GM12878 (cell line): Measurements from ENCODE around the gene OLFM2. TPM values are rescaled to one million over a fixed set of nuclear protein-coding genes. Genes with fewer than 3 reads are reported as not detected.

Source experiments
- ATAC-seq: fragments of 200-7000 bp; cut with Tn5 transposase; 3 replicates; pipeline ENCODE4 v1.9.1; 2020; ENCODE audit warnings: mild to moderate bottlenecking, moderate library complexity
- BruUV-seq: library from RNA; stranded (reverse); fragments of 400-500 nt; replicated peaks from 2 replicates; lab custom pipeline; 2021; lab: Mats Ljungman, UMichigan
- CTCF ChIA-PET: fragments of 300-600 bp; sonication (Branson Sonifier 250); formaldehyde crosslinking; extraction: SDS; loops from one replicate; lab custom pipeline; 2021; ENCODE audit warnings: inconsistent platforms; lab: Yijun Ruan, JAX
- POLR2A ChIA-PET: fragments of 350-600 bp; formaldehyde crosslinking; extraction: SDS; loops from one replicate; lab custom pipeline; 2021; ENCODE audit warnings: inconsistent platforms; lab: Charles Lee
- RAD21 ChIA-PET: fragments of 300-600 bp; sonication (Branson Sonifier 250); formaldehyde crosslinking; loops from one replicate; lab custom pipeline; 2023; ENCODE audit warnings: antibody characterized with exemption; ENCODE audit not compliant: unreplicated experiment; lab: Charles Lee
- SMC1A ChIA-PET: fragments of 300-600 bp; sonication (Branson Sonifier 250); formaldehyde crosslinking; loops from one replicate; lab custom pipeline; 2023; ENCODE audit not compliant: unreplicated experiment, uncharacterized antibody; lab: Charles Lee
- DNase-seq: peaks from one replicate; pipeline ENCODE4 v3.0.0-alpha.2; 2011; ENCODE audit warnings: low read depth, low spot score
- FAIRE-seq: peaks from 3 replicates; lab custom pipeline; 2011; peaks lifted over from hg19 to GRCh38; lab: Jason Lieb, UNC
- H2AFZ ChIP-seq: 2 replicates; pipeline ENCODE4 v1.6.0; 2011; ENCODE audit warnings: low read depth, low read length, control low read depth; ENCODE audit not compliant: control insufficient read depth
- H3K27ac ChIP-seq: 2 replicates; pipeline ENCODE4 v1.5.1; 2011; ENCODE audit warnings: control low read depth; ENCODE audit not compliant: control insufficient read depth, insufficient read depth
- H3K27me3 ChIP-seq, 2 experiments: replicated peaks in 1 of 2; 2 replicates each; pipeline versions ENCODE4 v1.6.0 to v1.6.1; 2011; ENCODE audit warnings: low read length in 1 of 2; ENCODE audit not compliant: control insufficient read depth in 2 of 2, insufficient read depth in 2 of 2
- H3K36me3 ChIP-seq, 2 experiments: 2 replicates each; pipeline ENCODE4 v1.5.1; 2011; ENCODE audit warnings: low read length in 1 of 2; ENCODE audit not compliant: control insufficient read depth in 2 of 2, insufficient read depth in 2 of 2
- H3K4me1 ChIP-seq: 2 replicates; pipeline ENCODE4 v1.6.1; 2011; ENCODE audit warnings: mild to moderate bottlenecking, low read length, moderate library complexity, mixed read lengths; ENCODE audit not compliant: control insufficient read depth, insufficient read depth
- H3K4me2 ChIP-seq: 2 replicates; pipeline ENCODE4 v1.6.0; 2011; ENCODE audit warnings: control low read depth; ENCODE audit not compliant: control insufficient read depth, insufficient read depth
- H3K4me3 ChIP-seq: fragments of 200-600 bp; sonication (generic); 2 replicates; pipeline ENCODE4 v1.5.1; 2016
- H3K79me2 ChIP-seq: 2 replicates; pipeline ENCODE4 v1.6.0; 2011; ENCODE audit warnings: low read length; ENCODE audit not compliant: control insufficient read depth, insufficient read depth
- H3K9ac ChIP-seq: 2 replicates; pipeline ENCODE4 v1.8.0; 2011; ENCODE audit warnings: low read length, control low read depth, mixed read lengths; ENCODE audit not compliant: control insufficient read depth, insufficient read depth
- H3K9me3 ChIP-seq: replicated peaks from 3 replicates; pipeline ENCODE4 v1.5.1; 2011; ENCODE audit warnings: mild to moderate bottlenecking, low read length; ENCODE audit not compliant: control insufficient read depth, insufficient read depth
- H4K20me1 ChIP-seq: 2 replicates; pipeline ENCODE4 v1.6.0; 2011; ENCODE audit not compliant: control insufficient read depth, insufficient read depth
- CHD4 ChIP-seq: fragments of 200-600 bp; sonication (generic); IDR thresholded peaks from 2 replicates; pipeline ENCODE4 v1.6.1; 2016; ENCODE audit warnings: mild to moderate bottlenecking
- DPF2 ChIP-seq: fragments of 450-650 bp; IDR thresholded peaks from 2 replicates; pipeline ENCODE4 v1.6.1; 2017; ENCODE audit warnings: mild to moderate bottlenecking
- ELK1 ChIP-seq: IDR thresholded peaks from 2 replicates; pipeline ENCODE4 v1.6.1; 2012; ENCODE audit warnings: low read depth, low read length, improper control_type of control experiment
- FOXM1 ChIP-seq: IDR thresholded peaks from 2 replicates; pipeline ENCODE4 v1.6.1; 2012; ENCODE audit warnings: low read depth, mild to moderate bottlenecking, inconsistent platforms, low read length, moderate library complexity
- HDAC6 ChIP-seq: fragments of 200-600 bp; sonication (generic); IDR thresholded peaks from one replicate; pipeline ENCODE4 v1.8.0; 2017; ENCODE audit warnings: antibody characterized with exemption; ENCODE audit not compliant: unreplicated experiment
- KLF5 ChIP-seq: fragments of 450-650 bp; IDR thresholded peaks from 2 replicates; pipeline ENCODE4 v1.6.1; 2014; ENCODE audit warnings: mild to moderate bottlenecking; ENCODE audit not compliant: partially characterized antibody
- PRDM15 ChIP-seq: fragments of 450-650 bp; formaldehyde crosslinking; IDR thresholded peaks from 2 replicates; pipeline ENCODE4 v1.4.0; 2020; ENCODE audit warnings: mild to moderate bottlenecking, moderate library complexity
- SIN3A ChIP-seq: IDR thresholded peaks from 2 replicates; pipeline ENCODE4 v1.6.1; 2012; ENCODE audit warnings: low read depth, low read length, improper control_type of control experiment
- TCF3 ChIP-seq: IDR thresholded peaks from 2 replicates; pipeline ENCODE4 v1.6.1; 2012; ENCODE audit warnings: low read depth, mild to moderate bottlenecking, low read length, borderline replicate concordance; ENCODE audit not compliant: insufficient read depth
- YY1 ChIP-seq: IDR thresholded peaks from 2 replicates; pipeline ENCODE4 v1.6.1; 2011; ENCODE audit warnings: low read depth, mild to moderate bottlenecking, low read length
- ZBED1 ChIP-seq: IDR thresholded peaks from 2 replicates; pipeline ENCODE4 v1.6.1; 2016; ENCODE audit warnings: borderline replicate concordance
- ZBTB11 ChIP-seq: fragments of 450-650 bp; formaldehyde crosslinking; IDR thresholded peaks from 2 replicates; pipeline ENCODE4 v1.5.0; 2022; ENCODE audit warnings: mild to moderate bottlenecking, missing genetic modification characterization
- ZNF24 ChIP-seq: fragments of 450-650 bp; IDR thresholded peaks from 2 replicates; pipeline ENCODE4 v1.6.1; 2017; ENCODE audit warnings: antibody characterized with exemption, mild to moderate bottlenecking
- WGBS: methylation state at CpG from one replicate; pipeline ENCODE4 v1.1.6; 2016; ENCODE audit warnings: low lambda C conversion rate; ENCODE audit not compliant: insufficient replicate concordance, insufficient coverage; ENCODE audit errors: missing lambda C conversion rate; 5-methylcytosine and 5-hydroxymethylcytosine counted together
- in situ Hi-C: fragments of 300-500 bp; cut with MboI; formaldehyde crosslinking; loops from 9 replicates; pipeline ENCODE4 v1.14.3; 2018; ENCODE audit warnings: mixed read lengths
- intact Hi-C: fragments of 100-400 bp; cut with micrococcal nuclease; formaldehyde crosslinking; loops from one replicate; pipeline ENCODE4 v1.14.2; 2022; ENCODE audit not compliant: unreplicated experiment
- polyA plus RNA-seq, 11 experiments: library from polyadenylated mRNA; depleted of rRNA in 4 of 11; unstranded in 6 of 11; stranded (reverse) in 5 of 11; fragments of >200 nt; fragmentation: Nextera tagmentation in 4 of 11; fragmentation: Illumina TruSeq in 1 of 11; extraction: Ambion mirVana in 4 of 11; extraction: Trizol in 1 of 11; gene quantifications; 1 replicate in 1 of 11; 2 replicates in 10 of 11; pipeline versions ENCODE4 v1.2.1 to v1.2.3, GENCODE V29; 2011 to 2016; ENCODE audit warnings: inconsistent platforms in 2 of 11, missing spikeins in 2 of 11, low read depth in 1 of 11
- total RNA-seq, 4 experiments: library from RNA; depleted of rRNA in 3 of 4; stranded (reverse); fragments of >200 nt in 3 of 4; fragmentation: Illumina TruSeq in 1 of 4; extraction: Trizol in 1 of 4; gene quantifications; 2 replicates each; pipeline versions ENCODE4 v1.2.1 to v1.2.3, GENCODE V29; 2013 to 2021

OLFM2 gene
- total and polyA plus RNA-seq, 10 of the 15 experiments (the other 5 are each of a cell fraction or from before 2014, with no cell fraction given), result 0.07 to 3.5 (median 0.27) TPM; not detected in 5

GRCh38 chr19:9970481-9970880 lies 34.2 kb upstream of the OLFM2 start:
- BruUV-seq, result no TSS peak
- Histone ChIP-seq H4K20me1 (no peaks in the 10 kb centered on the region), H3K27me3 (no peaks in the 10 kb centered on the region), H3K27ac (no peak overlapping the region), H3K9ac (no peak overlapping the region), H2AFZ (no peak overlapping the region), H3K9me3 (no peaks in the 10 kb centered on the region), H3K79me2 (no peaks in the 10 kb centered on the region), H3K4me2 (no peak overlapping the region), H3K4me3 (no peak overlapping the region), H3K36me3 (no peaks in the 10 kb centered on the region), H3K4me1 (no peaks in the 10 kb centered on the region)
- in situ Hi-C loops, result no loop called here
- TF ChIP-seq KLF5 (no peak), YY1 (no peak), ZBTB11 (CRISPR knock-in tag) (no peak), TCF3 (no peak), HDAC6 (no peak), ELK1 (no peak), CHD4 (no peak), DPF2 (no peak), PRDM15 (CRISPR knock-in tag) (no peak), FOXM1 (no peak), ZNF24 (no peak), ZBED1 (no peak), SIN3A (no peak)
- DNase-seq (no peak), ATAC-seq (no peak), FAIRE-seq (no peak)
- intact Hi-C loops, result no loop called here
- ChIA-PET SMC1A (no interaction called here), RAD21 (no interaction called here), CTCF (no interaction called here), POLR2A (interaction anchor here (0.6 kb wide), 1 partner anchor 293 kb away, joined by 4 read pairs; no protein-coding TSS in a partner anchor)
- WGBS, result 15% methylated on average over 8 of the region's 8 CpGs
